KMS-11 (cell line): ENCODE results near the gene PARVB.

ENCODE experiments used
- H2AFZ ChIP-seq: fragments of 200-600 bp; sonication (generic); 2 replicates; pipeline ENCODE4 v1.6.1; 2016; ENCODE audit warnings: antibody characterized with exemption, mixed run types, low read depth
- H3K27ac ChIP-seq: fragments of 200-600 bp; sonication (generic); 2 replicates; pipeline ENCODE4 v1.6.1; 2016; ENCODE audit warnings: mild to moderate bottlenecking, mixed run types
- H3K27me3 ChIP-seq: fragments of 200-600 bp; sonication (generic); 2 replicates; pipeline ENCODE4 v1.6.1; 2017; ENCODE audit warnings: mild to moderate bottlenecking, low read depth, mixed run types, moderate library complexity; ENCODE audit not compliant: insufficient read depth
- H3K36me3 ChIP-seq: fragments of 200-600 bp; sonication (generic); 2 replicates; pipeline ENCODE4 v1.6.1; 2017; ENCODE audit warnings: mild to moderate bottlenecking, mixed run types; ENCODE audit not compliant: insufficient read depth
- H3K4me1 ChIP-seq: fragments of 200-600 bp; sonication (generic); 2 replicates; pipeline ENCODE4 v1.6.1; 2016; ENCODE audit warnings: mild to moderate bottlenecking, low read depth, mixed run types; ENCODE audit not compliant: poor library complexity, severe bottlenecking
- H3K4me2 ChIP-seq: fragments of 200-600 bp; sonication (generic); 2 replicates; pipeline ENCODE4 v1.7.0; 2016; ENCODE audit warnings: mild to moderate bottlenecking, mixed run types
- H3K4me3 ChIP-seq: fragments of 200-600 bp; sonication (generic); IDR thresholded peaks from 2 replicates; pipeline ENCODE4 v1.6.1; 2017; ENCODE audit warnings: low read depth, low read length, mixed read lengths; ENCODE audit not compliant: insufficient read depth
- H3K79me2 ChIP-seq: fragments of 200-600 bp; sonication (generic); 2 replicates; pipeline ENCODE4 v1.6.1; 2016; ENCODE audit warnings: low read depth, mixed run types; ENCODE audit not compliant: insufficient read depth
- H3K9ac ChIP-seq: fragments of 200-600 bp; sonication (generic); 2 replicates; pipeline ENCODE4 v1.6.1; 2016; ENCODE audit warnings: mild to moderate bottlenecking, mixed run types
- H4K20me1 ChIP-seq: fragments of 200-600 bp; sonication (generic); 2 replicates; pipeline ENCODE4 v1.6.1; 2016; ENCODE audit warnings: mild to moderate bottlenecking, mixed run types; ENCODE audit not compliant: insufficient read depth
- TF ChIP-seq, protein P1 (sequence below): fragments of 200-600 bp; sonication (generic); conservative IDR thresholded peaks from 2 replicates; pipeline ENCODE4 v1.6.1; 2017; ENCODE audit warnings: low read depth, mild to moderate bottlenecking, antibody characterized with exemption, low read length, moderate library complexity, mixed read lengths

Gene PARVB

DNA sequence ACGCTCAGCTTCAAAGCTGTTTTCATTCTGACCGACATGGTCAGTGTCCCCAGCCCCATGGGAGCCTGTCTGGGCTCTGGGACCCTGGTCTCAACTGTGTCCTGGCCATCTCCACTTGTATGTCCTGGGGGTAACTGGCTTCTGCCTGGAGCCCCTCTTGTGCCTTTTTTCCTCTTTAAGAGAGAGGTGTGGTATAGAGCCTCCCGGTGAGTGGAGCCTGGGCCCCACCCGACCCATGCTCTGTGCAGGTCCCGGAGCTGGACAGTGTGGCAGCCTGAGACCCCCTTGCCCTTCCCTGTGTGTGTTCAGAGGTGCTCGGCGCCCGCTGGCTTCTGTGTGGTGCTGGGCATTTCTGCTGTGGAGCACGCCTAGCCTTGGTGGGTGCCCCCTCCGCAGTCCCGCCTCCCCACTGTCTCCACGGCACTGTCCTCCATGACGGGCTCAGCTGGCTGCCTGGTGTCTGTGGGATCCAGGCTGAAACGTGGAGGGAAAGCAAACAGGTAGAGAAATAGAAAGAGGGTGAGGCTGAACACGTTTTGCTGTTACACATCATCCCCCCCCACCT, 74.9 kb downstream of the PARVB start:
- TF ChIP-seq, protein P1, sequence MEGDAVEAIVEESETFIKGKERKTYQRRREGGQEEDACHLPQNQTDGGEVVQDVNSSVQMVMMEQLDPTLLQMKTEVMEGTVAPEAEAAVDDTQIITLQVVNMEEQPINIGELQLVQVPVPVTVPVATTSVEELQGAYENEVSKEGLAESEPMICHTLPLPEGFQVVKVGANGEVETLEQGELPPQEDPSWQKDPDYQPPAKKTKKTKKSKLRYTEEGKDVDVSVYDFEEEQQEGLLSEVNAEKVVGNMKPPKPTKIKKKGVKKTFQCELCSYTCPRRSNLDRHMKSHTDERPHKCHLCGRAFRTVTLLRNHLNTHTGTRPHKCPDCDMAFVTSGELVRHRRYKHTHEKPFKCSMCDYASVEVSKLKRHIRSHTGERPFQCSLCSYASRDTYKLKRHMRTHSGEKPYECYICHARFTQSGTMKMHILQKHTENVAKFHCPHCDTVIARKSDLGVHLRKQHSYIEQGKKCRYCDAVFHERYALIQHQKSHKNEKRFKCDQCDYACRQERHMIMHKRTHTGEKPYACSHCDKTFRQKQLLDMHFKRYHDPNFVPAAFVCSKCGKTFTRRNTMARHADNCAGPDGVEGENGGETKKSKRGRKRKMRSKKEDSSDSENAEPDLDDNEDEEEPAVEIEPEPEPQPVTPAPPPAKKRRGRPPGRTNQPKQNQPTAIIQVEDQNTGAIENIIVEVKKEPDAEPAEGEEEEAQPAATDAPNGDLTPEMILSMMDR, result no peak
- Histone ChIP-seq H2AFZ (no peak overlapping the region), H3K4me1 (no peaks in the 10 kb centered on the region), H3K79me2 (no peaks in the 10 kb centered on the region), H3K36me3 (no peaks in the 10 kb centered on the region), H3K4me3 (no peak overlapping the region), H4K20me1 (no peaks in the 10 kb centered on the region), H3K9ac (no peak overlapping the region), H3K27me3 (no peaks in the 10 kb centered on the region), H3K4me2 (no peak overlapping the region), H3K27ac (no peak overlapping the region)

DNA sequence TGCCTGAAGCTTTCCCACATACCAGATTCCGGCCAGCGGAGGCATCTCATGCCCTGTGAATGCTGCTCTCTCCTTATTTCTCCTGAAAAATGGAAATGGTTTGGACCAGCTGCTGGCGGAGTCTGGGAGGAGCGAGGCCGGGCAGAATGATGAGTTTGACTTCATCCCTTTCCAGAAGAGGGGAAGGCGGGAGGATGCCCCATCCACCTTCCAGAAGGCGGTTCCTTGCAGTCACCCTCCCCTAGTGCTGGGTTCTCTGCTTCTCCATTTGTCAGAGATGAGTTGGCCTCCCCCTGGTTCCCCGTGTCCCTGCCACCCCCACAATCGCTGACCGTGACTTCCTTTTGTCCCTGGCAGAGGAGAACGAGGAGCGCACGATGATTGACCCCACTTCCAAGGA, 75.6 kb downstream of the PARVB start:
- Histone ChIP-seq H3K9ac (no peak overlapping the region), H3K4me3 (no peak overlapping the region), H3K4me2 (no peak overlapping the region), H2AFZ (no peak overlapping the region), H4K20me1 (no peaks in the 10 kb centered on the region), H3K27me3 (no peaks in the 10 kb centered on the region), H3K79me2 (no peaks in the 10 kb centered on the region), H3K4me1 (no peaks in the 10 kb centered on the region), H3K36me3 (no peaks in the 10 kb centered on the region), H3K27ac (no peak overlapping the region)
- TF ChIP-seq, protein P1, result no peak

DNA sequence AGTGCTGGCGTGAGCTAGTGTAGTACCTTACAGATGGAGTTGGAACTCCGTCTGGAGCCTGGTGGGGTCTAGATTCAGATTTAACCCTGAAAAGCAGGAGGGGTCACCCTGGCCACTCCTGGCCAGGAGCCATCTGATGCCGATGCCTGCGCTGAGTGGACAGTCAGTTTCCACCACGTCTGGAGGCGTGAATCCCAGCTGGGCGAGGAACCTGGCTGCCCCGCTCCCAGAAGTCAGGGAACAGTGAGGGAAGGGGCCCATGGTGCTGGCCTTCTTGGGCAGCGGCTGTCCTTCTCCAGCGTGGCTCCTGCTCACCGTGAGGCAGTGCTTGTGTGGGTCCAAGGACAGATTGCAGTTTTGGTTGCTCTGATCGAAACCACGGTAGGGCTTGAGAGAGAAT, 76.3 kb downstream of the PARVB start:
- H3K79me2 ChIP-seq, result no peaks in the 10 kb centered on the region
- no peak overlapping the region for H3K4me3 ChIP-seq
- H3K9ac ChIP-seq, result no peak overlapping the region
- no peak overlapping the region for H3K4me2 ChIP-seq
- H4K20me1 ChIP-seq, result no peaks in the 10 kb centered on the region
- H3K36me3 ChIP-seq, result no peaks in the 10 kb centered on the region
- H3K27ac ChIP-seq, result no peak overlapping the region
- TF ChIP-seq, protein P1, result no peak
- H3K27me3 ChIP-seq, result no peaks in the 10 kb centered on the region
- H2AFZ ChIP-seq, result no peak overlapping the region
- no peaks in the 10 kb centered on the region for H3K4me1 ChIP-seq

DNA sequence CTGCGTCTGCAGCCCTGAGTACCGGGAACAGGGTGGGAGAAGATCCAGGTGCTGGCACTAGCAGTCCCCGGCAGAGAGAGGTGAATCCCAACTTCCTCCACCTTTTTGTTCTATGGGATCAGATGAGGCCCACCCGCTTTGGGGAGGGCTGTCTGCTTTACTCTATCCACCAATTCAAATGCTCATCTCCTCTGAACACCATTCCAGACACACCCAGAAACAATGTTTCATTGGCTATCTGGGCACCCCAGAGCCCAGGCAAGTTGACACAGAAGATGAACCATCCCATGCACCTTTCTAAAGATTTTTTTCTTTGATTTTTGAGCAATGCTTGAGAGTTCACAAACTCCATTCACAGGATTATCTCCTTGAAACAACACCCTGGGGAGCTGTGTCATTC, 78.0 kb downstream of the PARVB start:
- no peak overlapping the region for H3K27ac ChIP-seq
- no peaks in the 10 kb centered on the region for H4K20me1 ChIP-seq
- H3K27me3 ChIP-seq, result no peaks in the 10 kb centered on the region
- H2AFZ ChIP-seq, result no peak overlapping the region
- no peak overlapping the region for H3K9ac ChIP-seq
- no peak overlapping the region for H3K4me3 ChIP-seq
- H3K79me2 ChIP-seq, result no peaks in the 10 kb centered on the region
- no peak overlapping the region for H3K4me2 ChIP-seq
- no peaks in the 10 kb centered on the region for H3K4me1 ChIP-seq
- H3K36me3 ChIP-seq, result no peaks in the 10 kb centered on the region
- TF ChIP-seq, protein P1, result no peak

DNA sequence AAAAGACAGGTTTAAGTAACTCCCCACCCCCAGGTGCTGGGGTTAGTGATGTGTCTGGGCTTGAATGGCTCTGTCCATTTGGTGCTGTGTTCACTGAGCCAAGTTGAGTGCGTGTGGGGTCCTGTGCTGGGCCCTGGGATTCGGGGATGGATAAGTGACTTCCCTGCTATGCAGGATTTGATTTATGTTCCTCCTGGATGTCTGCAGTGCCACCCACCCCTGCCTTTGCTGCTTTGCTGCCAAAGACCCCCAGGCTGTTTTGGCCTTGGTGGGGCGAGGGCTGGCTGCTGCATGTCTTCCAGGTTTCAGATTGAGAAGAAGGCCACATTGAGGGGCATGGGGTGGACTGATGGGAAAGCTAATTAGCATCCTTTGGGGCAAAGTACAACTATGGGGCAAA, 78.8 kb downstream of the PARVB start:
- H3K4me3 ChIP-seq, result no peak overlapping the region
- H2AFZ ChIP-seq, result no peak overlapping the region
- no peaks in the 10 kb centered on the region for H3K27me3 ChIP-seq
- no peak overlapping the region for H3K9ac ChIP-seq
- no peaks in the 10 kb centered on the region for H3K79me2 ChIP-seq
- H4K20me1 ChIP-seq, result no peaks in the 10 kb centered on the region
- H3K4me2 ChIP-seq, result no peak overlapping the region
- H3K27ac ChIP-seq, result no peak overlapping the region
- TF ChIP-seq, protein P1, result no peak
- no peaks in the 10 kb centered on the region for H3K36me3 ChIP-seq
- no peaks in the 10 kb centered on the region for H3K4me1 ChIP-seq
